ENCODE results near the gene CDC25B.

Gene CDC25B

DNA sequence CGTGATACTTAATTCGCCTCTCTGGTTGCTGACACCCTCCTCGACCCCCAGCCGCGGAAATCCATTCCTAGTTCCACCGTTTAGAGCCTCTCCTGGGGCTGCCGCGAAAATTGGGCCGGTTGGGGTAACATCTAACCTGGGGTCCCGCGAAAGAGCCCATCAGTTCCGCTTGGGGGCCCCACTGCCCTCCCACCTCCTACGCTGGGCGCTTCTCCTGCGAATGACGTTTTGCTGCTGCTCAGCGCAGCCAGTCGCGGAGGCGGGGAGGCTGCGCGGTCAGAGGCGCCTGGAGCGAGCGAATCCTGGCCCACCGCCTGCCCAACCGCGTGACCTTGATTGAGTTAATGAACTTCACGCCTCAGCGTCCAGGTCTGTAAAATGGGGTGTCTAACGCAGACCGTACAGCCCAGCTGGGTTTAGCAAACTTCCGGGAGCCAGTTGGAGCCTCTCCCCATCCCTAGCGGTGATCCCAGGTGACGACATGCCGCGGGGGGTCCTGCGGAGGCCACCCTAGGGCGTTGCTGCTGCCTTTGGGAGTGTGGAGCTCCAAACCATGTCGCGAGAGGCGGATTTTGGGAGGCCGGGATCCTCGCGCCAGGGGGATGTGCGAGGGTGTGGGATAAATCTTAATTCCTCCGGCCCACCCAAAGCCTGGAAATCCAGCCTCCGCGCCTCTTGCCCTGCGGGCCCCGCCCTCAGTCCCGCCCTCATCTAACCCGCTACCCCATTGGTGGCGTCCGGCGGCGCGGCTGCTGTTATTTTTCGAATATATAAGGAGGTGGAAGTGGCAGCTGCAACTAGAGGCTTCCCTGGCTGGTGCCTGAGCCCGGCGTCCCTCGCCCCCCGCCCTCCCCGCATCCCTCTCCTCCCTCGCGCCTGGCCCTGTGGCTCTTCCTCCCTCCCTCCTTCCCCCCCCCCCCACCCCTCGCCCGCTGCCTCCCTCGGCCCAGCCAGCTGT, at the start of gene CDC25B:
CDC25B (plus strand) TSS at position 800 of the 958 bp plus-strand sequence. CDS start 222 bp downstream, outside the sequence.
- H3K27ac ChIP-seq = peak within 1 kb of the TSS; percentile 56

GRCh38 chr20:3747471-3747870, 48.6 kb upstream of the CDC25B start:
- DNase-seq (ENCODE audit: low read depth, low spot score) = no peak
- no peak overlapping the region for H3K27ac ChIP-seq

More for the DNA sequence above, at the start of gene CDC25B:
- no peak for DNase-seq (ENCODE audit: low read depth, low spot score)

GRCh38 chr20:3748073-3748472, 48.0 kb upstream of the CDC25B start:
- DNase-seq (ENCODE audit: low read depth, low spot score) = no peak
- H3K27ac ChIP-seq = no peak overlapping the region

GRCh38 chr20:3749087-3749688, 46.9 kb upstream of the CDC25B start:
- no peak for DNase-seq (ENCODE audit: low read depth, low spot score)
- H3K27ac ChIP-seq = no peak overlapping the region

- DNase-seq (ENCODE audit: low read depth, low spot score) = no peak
- H3K27ac ChIP-seq = no peak overlapping the region
Measured at GRCh38 chr20:3749689-3750531, 46.2 kb upstream of the CDC25B start.

GRCh38 chr20:3751305-3751674, 44.8 kb upstream of the CDC25B start:
- H3K27ac ChIP-seq = no peak overlapping the region
- DNase-seq (ENCODE audit: low read depth, low spot score) = no peak

- H3K27ac ChIP-seq = no peak overlapping the region
- no peak for DNase-seq (ENCODE audit: low read depth, low spot score)
Measured at GRCh38 chr20:3751675-3752385, 44.3 kb upstream of the CDC25B start.

GRCh38 chr20:3752386-3752759, 43.7 kb upstream of the CDC25B start:
- DNase-seq (ENCODE audit: low read depth, low spot score) = no peak
- no peak overlapping the region for H3K27ac ChIP-seq

- H3K27ac ChIP-seq = no peak overlapping the region
- DNase-seq (ENCODE audit: low read depth, low spot score) = no peak
Measured at GRCh38 chr20:3753098-3753497, 43.0 kb upstream of the CDC25B start.

DNA sequence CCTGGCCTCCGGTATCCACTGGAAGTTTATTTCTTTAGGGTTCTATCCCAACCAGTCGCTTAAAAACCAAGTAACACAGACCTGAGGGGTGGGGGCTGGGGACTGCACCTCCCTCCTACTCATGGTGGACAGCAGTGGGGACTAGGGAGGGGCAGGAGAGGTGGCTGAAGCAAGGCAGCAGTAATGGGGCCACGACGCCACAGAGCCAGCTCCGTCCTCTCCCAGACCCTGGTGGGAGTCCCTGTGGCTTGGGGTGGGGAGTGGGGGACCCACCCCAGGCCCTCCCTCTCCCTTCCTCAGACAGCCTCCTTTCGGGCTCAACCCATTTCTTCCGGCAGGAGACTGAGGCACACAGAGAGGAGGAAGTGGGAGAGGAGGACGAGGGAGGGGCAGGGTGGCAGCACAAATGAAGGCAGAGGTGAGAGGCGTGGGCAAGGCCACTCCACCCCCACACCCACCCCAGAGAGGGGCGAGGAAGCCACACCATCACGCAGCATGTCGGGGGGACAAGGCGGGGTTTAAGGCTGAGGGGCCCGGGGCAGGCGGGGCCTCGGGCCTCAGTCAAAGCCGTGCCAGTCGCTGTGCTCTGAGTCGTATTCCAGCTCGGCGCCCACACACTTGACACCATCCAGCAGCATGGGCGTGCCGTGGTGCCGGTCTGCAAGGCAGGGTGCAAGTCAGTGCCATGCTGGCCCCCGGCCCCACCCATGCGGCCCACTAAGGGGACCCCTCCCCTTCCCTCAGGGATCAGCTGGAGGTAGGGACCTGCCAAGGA, 42.4 kb upstream of the CDC25B start:
- DNase-seq (ENCODE audit: low read depth, low spot score) = no peak
- H3K27ac ChIP-seq = no peak overlapping the region

GRCh38 chr20:3754276-3754630, 41.9 kb upstream of the CDC25B start:
- no peak for DNase-seq (ENCODE audit: low read depth, low spot score)
- H3K27ac ChIP-seq = no peak overlapping the region

DNA sequence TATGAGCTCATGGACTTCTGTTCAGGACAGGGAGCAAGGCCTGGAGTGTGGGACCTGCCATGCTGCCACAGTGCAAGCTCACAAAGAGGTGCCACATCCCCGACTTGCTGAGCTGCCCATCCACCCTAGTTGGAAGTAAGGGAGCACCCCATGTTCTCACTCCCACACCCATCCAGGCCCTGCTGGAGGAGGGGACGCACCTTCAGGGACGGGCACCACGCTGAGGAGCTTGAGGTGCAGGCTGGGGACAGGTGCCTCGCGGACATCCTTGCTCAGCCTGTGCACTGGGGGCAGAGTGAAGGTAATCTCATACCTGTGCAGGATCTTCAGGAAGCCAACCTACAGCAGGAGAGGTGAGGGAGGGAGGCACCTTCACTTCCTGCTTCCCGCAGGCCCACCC, 40.8 kb upstream of the CDC25B start:
- no peak overlapping the region for H3K27ac ChIP-seq
- no peak for DNase-seq (ENCODE audit: low read depth, low spot score)

GRCh38 chr20:3755814-3756480, 40.2 kb upstream of the CDC25B start:
- no peak overlapping the region for H3K27ac ChIP-seq
- DNase-seq (ENCODE audit: low read depth, low spot score) = no peak

GRCh38 chr20:3757268-3757667, 38.8 kb upstream of the CDC25B start:
- no peak for DNase-seq (ENCODE audit: low read depth, low spot score)
- H3K27ac ChIP-seq = no peak overlapping the region

GRCh38 chr20:3758566-3758965, 37.5 kb upstream of the CDC25B start:
- no peak for DNase-seq (ENCODE audit: low read depth, low spot score)
- no peak overlapping the region for H3K27ac ChIP-seq

DNA sequence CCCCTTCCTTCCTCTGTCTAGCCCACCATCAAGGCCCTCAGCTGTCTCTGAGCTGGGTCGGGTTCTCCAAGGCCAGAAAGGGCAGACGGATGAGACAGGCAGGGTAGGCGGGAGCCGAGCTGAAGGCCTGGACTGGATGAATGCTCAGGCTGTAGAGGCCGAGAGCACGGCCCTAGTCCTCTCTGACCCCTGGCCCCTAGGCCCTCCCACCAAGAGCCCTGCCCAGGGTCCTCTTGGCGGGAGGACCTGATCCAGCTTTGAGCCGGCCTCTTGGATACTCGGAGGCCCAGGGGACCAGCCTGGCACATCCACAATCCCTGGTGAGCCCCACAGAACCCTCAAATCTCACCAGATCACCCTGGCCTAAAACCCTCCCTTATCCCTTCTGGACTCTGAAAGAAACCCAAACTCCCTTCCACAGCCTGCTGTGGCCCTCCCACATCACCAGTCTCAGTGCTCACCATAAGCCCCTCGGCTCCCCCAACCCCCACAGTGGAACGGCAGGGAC, 36.7 kb upstream of the CDC25B start:
- H3K27ac ChIP-seq = no peak overlapping the region
- DNase-seq (ENCODE audit: low read depth, low spot score) = no peak

DNA sequence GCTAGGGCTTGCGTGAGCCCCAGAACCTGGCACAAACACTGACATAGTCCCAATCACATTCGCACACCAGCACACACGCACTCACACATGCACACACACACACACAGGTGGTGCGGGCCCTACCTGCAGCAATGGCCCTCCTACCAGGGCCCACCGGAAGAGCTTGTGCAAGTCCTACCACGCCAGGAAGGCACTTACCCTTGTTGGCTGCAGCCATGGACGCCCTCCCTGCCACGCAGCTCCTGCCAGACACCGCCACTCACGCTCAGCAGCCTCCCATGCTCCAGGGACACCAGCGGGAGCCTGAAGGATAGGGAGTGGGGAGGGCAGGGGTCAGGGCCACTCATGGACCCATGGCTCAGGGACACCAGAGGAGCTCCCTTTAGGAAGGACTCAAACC, 36.2 kb upstream of the CDC25B start:
- no peak for DNase-seq (ENCODE audit: low read depth, low spot score)
- H3K27ac ChIP-seq = no peak overlapping the region

- H3K27ac ChIP-seq = no peak overlapping the region
- no peak for DNase-seq (ENCODE audit: low read depth, low spot score)
Measured at GRCh38 chr20:3760655-3761348, 35.3 kb upstream of the CDC25B start.
